ENCODE measurements around the gene MED26. TPM values are rescaled to one million over a fixed set of nuclear protein-coding genes. Genes with fewer than 3 reads are reported as not detected.
A peak's percentile ranks its signal among the peaks of the same experiment; 100 is the strongest.

Gene MED26
- total and polyA plus RNA-seq, 7 donors = 4.8 to 9.6 (median 5.2) TPM

GRCh38 chr19:16603090-16603489 lies 24.9 kb downstream of the MED26 start:
- H3K4me1 ChIP-seq = peaks cover 61% of the 10 kb centered on the region
- no peaks in the 10 kb centered on the region for H3K27me3 ChIP-seq (ENCODE audit: insufficient read depth in 3 of 3, low read length in 2 of 3)
- ATAC-seq = no peak
- TF ChIP-seq CTCF (IDR thresholded peaks at IDR 0.05) = no peak
- no peak overlapping the region for H3K27ac ChIP-seq
- intact Hi-C loops (cut with DNase I) = no loop called here
- H3K9me3 ChIP-seq = no peaks in the 10 kb centered on the region
- no peak for DNase-seq
- 57 to 78% (median 62%) methylated on average over 3 of the region's 3 CpGs for WGBS, 3 donors
- no peaks in the 10 kb centered on the region for H3K36me3 ChIP-seq (ENCODE audit: insufficient read depth in 1 of 2, low read depth in 1 of 2)
- no peak overlapping the region for H3K4me3 ChIP-seq

- 79 to 86% (median 83%) methylated on average over 20 of the region's 20 CpGs for WGBS, 3 donors
- Histone ChIP-seq H3K27ac (no peak overlapping the region), H3K27me3 (ENCODE audit: insufficient read depth in 3 of 3, low read length in 2 of 3) (no peaks in the 10 kb centered on the region), H3K4me1 (peaks cover 47% of the 10 kb centered on the region), H3K9me3 (no peaks in the 10 kb centered on the region), H3K36me3 (ENCODE audit: insufficient read depth in 1 of 2, low read depth in 1 of 2) (no peaks in the 10 kb centered on the region), H3K4me3 (no peak overlapping the region)
- no peak for TF ChIP-seq CTCF (IDR thresholded peaks at IDR 0.05)
- intact Hi-C loops (cut with DNase I) = no loop called here
- ATAC-seq = peak in 3 of 4 donors; percentile 8 to 42 (median 42)
- DNase-seq = no peak
Observed at GRCh38 chr19:16601378-16602052, 26.5 kb downstream of the MED26 start.

- Histone ChIP-seq H3K27ac (no peak overlapping the region), H3K27me3 (ENCODE audit: insufficient read depth in 3 of 3, low read length in 2 of 3) (no peaks in the 10 kb centered on the region), H3K4me3 (no peak overlapping the region), H3K9me3 (no peaks in the 10 kb centered on the region), H3K4me1 (peaks cover 46% of the 10 kb centered on the region), H3K36me3 (ENCODE audit: insufficient read depth in 1 of 2, low read depth in 1 of 2) (no peaks in the 10 kb centered on the region)
- 95 to 96% (median 95%) methylated on average over 5 of the region's 5 CpGs for WGBS, 3 donors
- intact Hi-C loops (cut with DNase I) = no loop called here
- no peak for DNase-seq
- no peak for TF ChIP-seq CTCF (IDR thresholded peaks at IDR 0.05)
- ATAC-seq = no peak
Observed at GRCh38 chr19:16600824-16601223, 27.2 kb downstream of the MED26 start.

DNA sequence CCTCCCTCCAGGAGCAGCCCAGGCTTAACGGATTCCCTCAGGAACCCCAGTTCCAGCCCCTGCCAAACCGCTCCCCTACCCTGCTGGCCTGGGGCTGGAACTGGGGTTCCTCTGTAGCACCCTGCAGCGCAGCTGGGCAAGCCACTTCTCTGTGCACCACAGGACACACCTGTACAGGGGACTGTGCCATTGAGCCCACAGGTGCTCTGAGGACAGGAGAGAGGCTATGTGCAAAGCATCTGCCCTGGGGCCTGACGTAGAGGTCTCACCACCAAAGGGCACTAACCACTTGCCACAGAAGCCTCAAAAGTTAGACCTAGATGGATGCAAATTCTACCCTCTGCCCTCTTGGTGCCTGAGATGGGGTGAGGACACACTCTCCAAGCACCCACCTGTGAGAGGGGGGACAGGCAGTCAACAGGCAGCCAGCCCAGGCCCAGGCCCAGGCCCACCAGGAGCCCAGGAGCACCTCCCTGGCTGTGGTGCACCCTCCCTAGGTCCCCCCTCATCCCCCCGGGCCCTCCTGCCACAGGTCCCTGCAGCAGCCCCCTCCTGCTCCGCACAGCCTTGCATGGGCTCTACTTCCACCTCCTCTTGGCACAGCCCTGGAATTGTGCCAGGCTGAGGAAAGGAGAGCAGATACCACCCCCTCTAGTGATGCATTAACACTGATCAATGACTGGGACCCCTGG lies 28.2 kb downstream of the MED26 start:
- H3K4me1 ChIP-seq = peaks cover 44% of the 10 kb centered on the region

More for the DNA sequence above, 28.2 kb downstream of the MED26 start:
- Histone ChIP-seq H3K36me3 (ENCODE audit: insufficient read depth in 1 of 2, low read depth in 1 of 2) (no peaks in the 10 kb centered on the region), H3K27ac (no peak overlapping the region), H3K4me3 (no peak overlapping the region), H3K27me3 (ENCODE audit: insufficient read depth in 3 of 3, low read length in 2 of 3) (no peaks in the 10 kb centered on the region), H3K9me3 (no peaks in the 10 kb centered on the region)
- TF ChIP-seq CTCF (IDR thresholded peaks at IDR 0.05) = no peak
- DNase-seq (no peak), ATAC-seq (no peak)
- intact Hi-C loops (cut with DNase I) = no loop called here
- WGBS, 3 donors = 83 to 91% (median 86%) methylated on average over 6 of the region's 6 CpGs

Data from psoas muscle (tissue), 8 donors.